ENCODE measurements around the gene LRRK2. TPM values are rescaled to one million over a fixed set of nuclear protein-coding genes. Genes with fewer than 3 reads are reported as not detected.

LRRK2 gene
- total RNA-seq, 2 donors from 2014 or later = 6.2 to 6.8 TPM

DNA sequence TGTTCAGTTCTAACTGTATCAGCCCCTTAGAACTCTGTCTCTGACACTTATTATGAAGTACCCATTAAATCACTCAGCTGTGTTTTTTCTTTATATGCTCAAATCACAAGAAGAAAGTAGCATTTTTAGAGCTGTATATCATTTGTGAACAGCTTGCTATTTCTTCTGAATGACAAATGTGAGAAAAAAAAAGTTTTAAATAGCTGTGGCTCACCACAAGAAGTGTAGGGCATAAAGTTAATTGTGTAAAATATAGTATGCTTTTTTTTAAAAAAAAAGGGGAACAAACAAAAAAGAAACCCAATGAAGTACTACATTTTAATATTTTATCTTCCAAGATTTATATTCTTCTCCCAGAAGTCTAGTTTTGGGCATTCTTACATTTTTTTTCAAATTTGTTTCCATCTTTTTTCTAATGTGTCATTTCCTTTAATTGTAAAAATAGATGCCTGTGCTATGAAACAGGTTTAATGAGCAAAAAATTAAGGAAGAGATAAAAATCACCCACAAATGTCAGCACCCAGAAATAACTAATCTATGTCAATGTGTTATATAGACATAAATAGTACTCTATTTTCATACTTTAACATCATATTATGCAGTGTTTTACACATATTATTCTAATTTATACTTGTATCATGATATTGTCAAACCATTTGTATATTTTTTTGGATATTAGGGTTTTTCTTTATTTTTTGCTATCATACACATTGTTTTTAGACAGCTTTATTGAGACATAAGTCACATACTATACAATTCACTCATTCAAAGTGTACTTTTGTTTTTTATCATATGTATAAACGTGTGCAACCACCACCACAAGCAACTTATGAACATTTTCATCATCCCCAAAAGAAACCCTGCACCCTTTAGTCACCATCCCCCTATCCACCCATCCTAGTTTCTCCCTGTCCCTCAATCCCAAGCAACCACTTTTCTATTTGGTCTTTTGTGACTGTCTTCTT, 22.4 kb upstream of the LRRK2 start:
- no peak for TF ChIP-seq POLR2A (IDR thresholded peaks at IDR 0.05)
- TF ChIP-seq CTCF (IDR thresholded peaks at IDR 0.05) = no peak
- TF ChIP-seq POLR2AphosphoS5 (IDR thresholded peaks at IDR 0.05) = no peak
- H3K27me3 ChIP-seq (replicated peaks; ENCODE audit: insufficient read depth) = no peaks in the 10 kb centered on the region
- 21% methylated on average over 1 of the region's 1 CpG for WGBS
- DNase-seq (ENCODE audit: low spot score) = no peak
- H3K4me1 ChIP-seq (replicated peaks) = no peaks in the 10 kb centered on the region
- H3K4me3 ChIP-seq = no peak overlapping the region
- no peaks in the 10 kb centered on the region for H3K36me3 ChIP-seq
- no peak overlapping the region for H3K27ac ChIP-seq
- no peaks in the 10 kb centered on the region for H3K9me3 ChIP-seq
- intact Hi-C loops (cut with DNase I) = no loop called here

DNA sequence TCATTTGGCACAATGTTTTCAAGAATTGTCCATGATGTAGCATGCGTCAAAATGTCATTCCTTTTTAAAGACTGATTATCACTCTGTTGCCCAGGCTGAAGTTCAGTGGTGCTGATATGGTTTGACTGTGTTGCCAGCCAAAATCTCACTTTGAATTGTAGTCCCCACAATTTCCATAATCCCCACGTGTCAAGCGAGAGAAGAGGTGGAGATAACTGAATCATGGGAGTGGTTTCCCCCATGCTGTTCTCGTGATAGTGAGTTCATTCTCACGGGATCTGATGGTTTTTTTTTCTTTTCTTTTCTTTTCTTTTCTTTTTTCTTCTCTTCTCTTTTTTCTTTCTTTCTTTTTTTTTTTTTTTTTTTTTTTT, 21.8 kb upstream of the LRRK2 start:
- no peak for DNase-seq (ENCODE audit: low spot score)
- Histone ChIP-seq H3K36me3 (no peaks in the 10 kb centered on the region), H3K27ac (no peak overlapping the region), H3K27me3 (replicated peaks; ENCODE audit: insufficient read depth) (no peaks in the 10 kb centered on the region), H3K4me3 (no peak overlapping the region), H3K4me1 (replicated peaks) (no peaks in the 10 kb centered on the region), H3K9me3 (no peaks in the 10 kb centered on the region)
- intact Hi-C loops (cut with DNase I) = no loop called here
- no peak for TF ChIP-seq POLR2AphosphoS5 (IDR thresholded peaks at IDR 0.05)
- TF ChIP-seq POLR2A (IDR thresholded peaks at IDR 0.05) = no peak
- no peak for TF ChIP-seq CTCF (IDR thresholded peaks at IDR 0.05)
- 81% methylated on average over 5 of the region's 5 CpGs for WGBS

DNA sequence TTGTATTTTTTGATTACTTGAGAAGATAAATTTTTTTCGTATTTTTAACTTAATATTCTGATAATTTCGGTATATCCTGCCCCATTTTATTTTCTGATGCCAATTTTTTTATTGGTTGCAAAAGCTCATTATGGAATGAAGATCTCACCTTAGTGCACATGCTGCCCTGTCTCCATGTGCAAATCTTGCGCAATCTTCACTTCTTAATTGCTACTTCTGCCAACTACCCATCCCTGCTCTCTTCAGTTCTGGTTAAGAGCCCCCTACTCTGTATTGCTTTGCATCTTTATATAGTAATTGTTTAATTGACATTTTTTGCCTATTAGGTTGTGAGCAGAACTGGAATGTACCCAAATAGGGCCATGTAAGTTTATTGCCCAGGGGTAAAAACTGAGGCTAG, 20.5 kb upstream of the LRRK2 start:
- Histone ChIP-seq H3K9me3 (no peaks in the 10 kb centered on the region), H3K27ac (no peak overlapping the region), H3K36me3 (no peaks in the 10 kb centered on the region), H3K4me3 (no peak overlapping the region), H3K27me3 (replicated peaks; ENCODE audit: insufficient read depth) (no peaks in the 10 kb centered on the region), H3K4me1 (replicated peaks) (no peaks in the 10 kb centered on the region)
- intact Hi-C loops (cut with DNase I) = no loop called here
- no peak for DNase-seq (ENCODE audit: low spot score)
- WGBS = 98% methylated on average over 3 of the region's 3 CpGs
- TF ChIP-seq POLR2A (IDR thresholded peaks at IDR 0.05) (no peak), POLR2AphosphoS5 (IDR thresholded peaks at IDR 0.05) (no peak), CTCF (IDR thresholded peaks at IDR 0.05) (no peak)

GRCh38 chr12:40207551-40207950, 17.2 kb upstream of the LRRK2 start:
- no peaks in the 10 kb centered on the region for H3K27me3 ChIP-seq (replicated peaks; ENCODE audit: insufficient read depth)
- H3K27ac ChIP-seq = no peak overlapping the region
- H3K9me3 ChIP-seq = no peaks in the 10 kb centered on the region
- intact Hi-C loops (cut with DNase I) = no loop called here
- DNase-seq (ENCODE audit: low spot score) = no peak
- TF ChIP-seq CTCF (IDR thresholded peaks at IDR 0.05) (no peak), POLR2A (IDR thresholded peaks at IDR 0.05) (no peak), POLR2AphosphoS5 (IDR thresholded peaks at IDR 0.05) (no peak)
- no peaks in the 10 kb centered on the region for H3K4me1 ChIP-seq (replicated peaks)
- no peaks in the 10 kb centered on the region for H3K36me3 ChIP-seq
- no peak overlapping the region for H3K4me3 ChIP-seq
- WGBS = 91% methylated on average over 2 of the region's 2 CpGs

All from prostate gland (tissue), 2 donors.